GM13977 (cell line): ENCODE measurements around the gene KCNN3.

ENCODE experiments used
- DNase-seq: peaks from one replicate; pipeline ENCODE4 v3.0.0; 2012; ENCODE audit warnings: low spot score
- in situ Hi-C: fragments of 300-500 bp; cut with MboI; formaldehyde crosslinking; loops from one replicate; pipeline ENCODE4 v1.12.0; 2022; ENCODE audit warnings: low sequenced_read_pairs, low pct_unique_long_range_greater_than_20kb, mixed read lengths, inconsistent platforms; ENCODE audit not compliant: unreplicated experiment
- TF ChIP-seq, protein P1 (sequence below): IDR thresholded peaks from 2 replicates; pipeline ENCODE4 v1.5.1; 2012; ENCODE audit warnings: mild to moderate bottlenecking, control low read depth; ENCODE audit not compliant: insufficient read depth; ENCODE audit errors: extremely low read depth, missing control alignments

Gene KCNN3

DNA sequence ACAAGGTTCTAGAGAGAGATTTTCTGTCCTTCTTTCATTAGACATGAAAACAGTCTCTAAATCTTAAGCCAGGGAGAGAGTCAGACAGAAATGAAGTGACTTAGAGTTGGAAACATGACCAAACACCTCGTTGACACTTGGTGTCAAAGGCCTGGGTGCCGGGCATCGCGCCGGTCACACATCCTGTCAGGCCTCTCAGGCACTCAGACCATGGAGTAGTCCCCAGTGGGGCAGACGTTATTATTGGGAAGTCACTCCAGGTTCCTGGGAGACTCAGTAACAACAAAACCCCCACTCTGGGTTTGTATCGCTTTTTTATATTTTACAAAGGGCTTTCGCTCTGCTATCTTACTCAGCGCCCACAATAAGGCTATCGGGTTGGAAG, 25.8 kb downstream of the KCNN3 start:
- in situ Hi-C loops: no loop called here
- TF ChIP-seq, protein P1, sequence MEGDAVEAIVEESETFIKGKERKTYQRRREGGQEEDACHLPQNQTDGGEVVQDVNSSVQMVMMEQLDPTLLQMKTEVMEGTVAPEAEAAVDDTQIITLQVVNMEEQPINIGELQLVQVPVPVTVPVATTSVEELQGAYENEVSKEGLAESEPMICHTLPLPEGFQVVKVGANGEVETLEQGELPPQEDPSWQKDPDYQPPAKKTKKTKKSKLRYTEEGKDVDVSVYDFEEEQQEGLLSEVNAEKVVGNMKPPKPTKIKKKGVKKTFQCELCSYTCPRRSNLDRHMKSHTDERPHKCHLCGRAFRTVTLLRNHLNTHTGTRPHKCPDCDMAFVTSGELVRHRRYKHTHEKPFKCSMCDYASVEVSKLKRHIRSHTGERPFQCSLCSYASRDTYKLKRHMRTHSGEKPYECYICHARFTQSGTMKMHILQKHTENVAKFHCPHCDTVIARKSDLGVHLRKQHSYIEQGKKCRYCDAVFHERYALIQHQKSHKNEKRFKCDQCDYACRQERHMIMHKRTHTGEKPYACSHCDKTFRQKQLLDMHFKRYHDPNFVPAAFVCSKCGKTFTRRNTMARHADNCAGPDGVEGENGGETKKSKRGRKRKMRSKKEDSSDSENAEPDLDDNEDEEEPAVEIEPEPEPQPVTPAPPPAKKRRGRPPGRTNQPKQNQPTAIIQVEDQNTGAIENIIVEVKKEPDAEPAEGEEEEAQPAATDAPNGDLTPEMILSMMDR: no peak
- no peak for DNase-seq

- DNase-seq: peak; percentile 61
- TF ChIP-seq, protein P1: no peak
- in situ Hi-C loops: no loop called here
Observed at GRCh38 chr1:154843636-154844296, 26.3 kb downstream of the KCNN3 start.

DNA sequence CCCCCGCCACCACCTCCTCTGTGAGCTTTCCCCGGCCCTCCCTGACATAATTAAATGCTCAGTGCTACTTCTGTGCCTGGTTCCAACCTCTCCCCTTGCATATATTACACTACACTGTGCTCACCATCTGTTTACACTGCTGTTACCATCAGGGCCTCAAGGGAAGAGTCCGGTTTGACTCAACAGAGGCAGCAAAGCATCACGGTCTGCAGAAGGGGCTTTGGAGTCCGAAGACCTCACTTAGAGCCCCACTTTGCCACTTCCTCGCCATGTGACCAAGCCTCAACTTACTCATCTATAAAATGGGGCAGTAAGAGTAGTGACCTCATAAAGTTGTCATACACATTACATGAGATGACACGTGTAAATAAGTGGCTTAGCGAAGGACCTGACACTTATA, 27.4 kb downstream of the KCNN3 start:
- DNase-seq: no peak
- TF ChIP-seq, protein P1: no peak
- in situ Hi-C loops: no loop called here

DNA sequence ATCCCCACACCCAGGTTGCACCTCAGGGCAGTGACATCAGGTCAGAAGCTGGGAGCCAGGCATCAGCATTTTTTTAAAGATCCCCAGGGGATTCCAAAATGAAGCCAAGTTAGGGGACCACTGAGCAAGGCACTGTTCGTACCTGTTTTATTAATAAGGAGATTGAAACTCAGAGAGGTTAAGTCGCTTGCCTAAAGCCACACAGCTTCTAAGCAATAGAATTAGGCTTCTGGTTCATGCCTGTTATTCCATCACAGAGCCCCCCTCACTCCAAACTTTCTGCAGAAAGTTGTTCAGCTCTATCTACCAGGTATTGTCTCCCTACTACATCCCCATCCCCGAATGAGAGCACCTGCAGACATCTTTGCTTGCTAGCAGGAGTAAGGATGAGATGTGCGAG, 28.7 kb downstream of the KCNN3 start:
- TF ChIP-seq, protein P1: no peak
- in situ Hi-C loops: no loop called here
- no peak for DNase-seq

DNA sequence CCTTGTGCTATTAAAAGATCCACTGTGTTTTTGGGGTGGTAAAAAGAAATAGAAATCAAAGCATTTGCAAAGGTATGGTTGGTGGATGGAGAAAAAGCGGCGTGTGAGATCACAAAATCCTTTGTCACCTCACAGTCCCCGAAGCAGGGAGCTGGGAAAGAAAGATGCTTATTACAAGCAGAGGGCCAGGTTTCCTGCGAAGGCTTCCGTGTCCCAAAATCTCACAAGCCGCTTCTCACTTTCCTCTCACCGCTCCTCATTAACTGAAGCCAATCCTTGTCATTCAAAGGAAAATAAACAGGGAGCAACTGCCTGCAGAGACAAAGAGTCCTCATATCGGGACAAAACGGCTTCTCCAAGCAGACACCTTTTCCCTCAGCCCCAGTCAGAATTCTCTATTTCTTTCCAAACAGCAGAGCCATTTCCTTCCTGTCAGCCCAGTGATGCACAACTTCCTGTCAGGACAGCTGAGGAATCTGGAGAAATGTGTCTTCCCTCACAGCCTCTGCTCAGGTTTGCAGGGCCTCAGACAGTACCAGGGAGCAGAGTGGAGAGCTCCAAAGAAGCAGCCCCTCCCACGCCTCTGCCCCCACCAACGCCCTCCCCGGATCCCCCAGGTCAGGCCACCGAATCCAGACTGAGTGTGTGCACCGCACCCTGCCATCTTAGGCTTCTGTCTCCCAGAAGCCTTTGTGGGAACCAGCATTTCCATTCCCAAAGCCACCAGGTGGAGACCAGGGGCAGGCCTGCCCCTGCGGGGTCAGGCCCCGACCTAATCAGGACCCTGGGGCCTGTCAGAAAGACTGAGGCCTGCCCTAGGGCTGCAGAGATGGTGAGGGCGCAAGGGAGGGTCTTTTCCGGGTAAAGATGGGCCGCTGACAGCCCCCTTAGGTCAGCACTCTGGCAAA, 29.6 kb downstream of the KCNN3 start:
- in situ Hi-C loops: no loop called here
- TF ChIP-seq, protein P1: no peak
- DNase-seq: no peak

- in situ Hi-C loops: no loop called here
- no peak for DNase-seq
- TF ChIP-seq, protein P1: no peak
Observed at GRCh38 chr1:154839691-154840090, 30.4 kb downstream of the KCNN3 start.
